Cardiac fibroblast (primary cell): ENCODE measurements around the gene SRPK1.

Experiments used
- DNase-seq, 2 donors: peaks; one replicate each; pipeline versions ENCODE4 v3.0.0 to v3.0.0-alpha.2; 2010; ENCODE audit warnings: low read depth in 2 of 2
- H3K4me3 ChIP-seq, 2 donors: replicated peaks in 1 of 2; 1 replicate in 1 of 2; 2 replicates in 1 of 2; pipeline ENCODE4 v1.5.1; 2011; ENCODE audit warnings: low read depth in 2 of 2, low read length in 2 of 2, mild to moderate bottlenecking in 2 of 2, moderate library complexity in 1 of 2
- CTCF ChIP-seq: IDR thresholded peaks from one replicate; pipeline ENCODE4 v1.5.1; 2011; ENCODE audit warnings: low read depth, mild to moderate bottlenecking, low read length, inconsistent platforms

The SRPK1 gene

DNA sequence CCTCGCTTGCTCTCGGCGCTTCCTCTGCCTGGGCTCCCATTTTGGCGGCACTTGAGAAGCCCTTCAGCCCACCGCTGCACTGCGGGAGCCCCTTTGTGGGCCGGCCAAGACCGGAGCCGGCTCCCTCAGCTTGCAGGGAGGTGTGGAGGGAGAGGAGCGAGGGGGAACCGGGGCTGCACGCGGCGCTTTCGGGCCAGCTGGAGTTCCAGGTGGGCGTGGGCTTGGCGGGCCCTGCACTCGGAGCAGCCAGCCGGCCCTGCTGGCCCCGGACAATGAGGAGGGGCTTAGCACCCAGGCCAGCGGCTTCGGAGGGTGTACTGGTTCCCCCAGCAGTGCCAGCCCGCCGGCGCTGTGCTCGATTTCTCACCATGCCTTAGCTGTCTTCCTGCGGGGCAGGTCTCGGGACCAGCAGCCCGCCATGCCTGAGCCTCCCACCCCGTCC, 10.2 kb upstream of the SRPK1 start:
- TF ChIP-seq CTCF: no peak
- H3K4me3 ChIP-seq: no peak overlapping the region
- no peak for DNase-seq

DNA sequence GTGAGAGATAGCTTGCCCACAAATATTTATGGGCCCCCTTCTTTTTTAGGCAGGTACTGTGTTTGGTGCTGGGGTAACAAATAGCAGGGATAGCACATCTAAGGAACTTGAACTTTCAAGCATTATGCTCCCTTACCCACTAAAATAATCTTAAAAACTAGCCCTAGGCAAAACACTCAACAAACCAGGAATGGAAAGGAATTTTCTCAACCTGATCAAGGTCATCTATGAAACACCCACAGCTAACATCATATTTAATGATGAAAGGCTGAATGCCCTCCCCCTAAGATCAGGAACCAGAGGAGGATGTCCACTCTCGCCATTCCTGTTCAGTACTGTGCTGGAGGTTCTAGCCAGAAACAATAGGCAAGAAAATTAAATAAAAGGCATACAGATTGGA, 8.7 kb upstream of the SRPK1 start:
- DNase-seq: no peak
- no peak for TF ChIP-seq CTCF
- H3K4me3 ChIP-seq: no peak overlapping the region

DNA sequence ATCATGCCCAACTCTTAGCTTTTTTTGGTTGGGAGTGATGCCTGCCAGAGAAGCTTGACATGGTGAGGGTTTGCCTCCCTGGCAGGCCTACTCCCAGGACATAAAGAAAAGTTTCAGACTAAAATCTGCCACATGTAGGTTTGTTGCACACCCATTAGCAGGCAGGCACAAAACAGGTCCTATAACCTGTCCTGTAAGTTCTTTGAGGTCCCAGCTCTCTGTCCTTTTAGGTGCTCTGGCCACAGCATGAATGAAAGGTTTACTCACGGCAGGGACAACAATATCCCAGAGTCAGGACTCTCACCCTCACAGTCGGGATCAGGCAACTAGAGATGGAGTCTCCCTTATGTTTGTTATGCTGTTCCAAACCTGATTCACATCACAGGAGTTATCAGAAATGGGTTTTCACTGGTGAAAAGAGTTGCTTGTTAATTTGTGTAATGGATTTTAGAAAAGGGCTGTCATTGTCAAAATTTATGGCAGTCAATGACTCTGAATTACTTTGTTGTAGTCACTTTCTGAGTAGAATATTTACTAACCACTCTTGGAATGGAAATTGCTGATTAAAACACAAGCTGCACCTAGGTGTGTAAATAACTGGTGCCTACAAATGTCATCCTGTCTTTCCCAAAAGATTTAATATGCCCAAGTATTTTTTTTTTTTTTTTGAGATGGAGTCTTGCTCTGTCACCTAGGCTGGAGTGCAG, 5.8 kb upstream of the SRPK1 start:
- TF ChIP-seq CTCF: no peak
- no peak overlapping the region for H3K4me3 ChIP-seq
- DNase-seq: no peak

DNA sequence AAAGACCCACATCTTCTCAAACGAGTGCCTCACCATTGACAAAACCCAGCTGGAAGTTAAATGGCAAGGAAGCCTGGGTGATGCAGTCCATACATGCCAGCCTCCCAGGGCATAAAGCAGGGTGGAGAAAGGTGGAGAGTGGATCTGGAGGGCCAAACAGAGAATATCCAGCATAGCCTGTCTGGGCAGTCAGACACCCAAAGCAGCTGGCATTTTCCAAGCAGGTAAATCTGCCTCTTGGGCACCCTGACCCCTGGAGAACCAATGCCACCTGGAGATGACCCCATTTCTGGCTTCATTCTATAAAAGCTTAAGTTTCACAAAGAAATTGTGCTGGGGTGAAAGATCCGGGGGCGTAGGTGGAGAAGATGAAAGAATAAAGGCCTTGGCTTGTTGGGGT, 5.1 kb upstream of the SRPK1 start:
- H3K4me3 ChIP-seq: no peak overlapping the region
- TF ChIP-seq CTCF: no peak
- no peak for DNase-seq

DNA sequence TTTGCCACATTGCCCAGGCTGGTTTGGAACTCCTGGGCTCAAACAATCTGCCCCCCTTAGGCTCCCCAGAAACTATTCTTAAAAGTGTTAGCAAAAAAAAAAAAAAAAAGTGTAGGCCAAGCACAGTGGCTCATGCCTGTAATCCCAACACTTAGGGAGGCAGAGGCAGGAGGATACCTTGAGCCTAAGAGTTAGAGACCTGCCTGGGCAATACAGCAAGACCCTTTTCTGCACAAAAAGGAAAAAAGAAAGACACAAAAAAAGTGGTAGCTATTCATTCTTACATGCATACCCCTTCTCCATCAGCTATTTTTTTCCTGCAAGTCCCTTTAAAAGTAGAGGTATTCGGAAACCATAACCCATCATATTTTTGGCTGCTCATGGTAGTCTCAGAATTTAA, 3.2 kb upstream of the SRPK1 start:
- H3K4me3 ChIP-seq: no peak overlapping the region
- TF ChIP-seq CTCF: no peak
- no peak for DNase-seq

DNA sequence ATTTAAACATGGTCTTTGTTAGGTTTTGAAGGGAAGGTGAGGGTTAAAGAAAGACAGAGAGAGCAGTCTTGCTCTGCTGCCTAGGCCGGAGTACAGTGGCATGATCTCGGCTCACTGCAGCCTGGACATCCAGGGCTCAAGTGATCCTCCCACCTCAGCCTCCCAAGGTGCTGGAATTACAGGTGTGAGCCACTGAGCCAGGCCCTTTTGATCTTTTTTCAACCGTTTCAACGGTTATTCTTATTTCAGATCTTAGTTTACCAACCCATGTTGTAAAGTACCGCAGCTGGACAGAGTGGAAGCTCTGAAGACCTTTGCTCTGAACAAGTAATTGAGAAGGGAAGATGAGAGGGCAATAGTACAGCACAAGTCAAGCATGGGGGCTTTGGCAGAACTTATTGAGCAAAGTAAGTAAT, 1.2 kb upstream of the SRPK1 start:
- DNase-seq: no peak
- no peak for TF ChIP-seq CTCF
- H3K4me3 ChIP-seq: no peak overlapping the region
